Measurements from ENCODE around the gene MIF4GD.

- TF ChIP-seq CTCF (IDR thresholded peaks at IDR 0.05 in 8 of 11, conservative IDR thresholded peaks at IDR 0.05 in 3 of 11) = no peak
- TF ChIP-seq POLR2A (IDR thresholded peaks at IDR 0.05) = no peak
These were observed 17.7 kb upstream of the MIF4GD start for GRCh38 chr17:75288770-75289114.
